Amygdala (tissue), 56 donors: ENCODE data around the gene GINS2.

Experiments
- DNase-seq, 56 donors: peaks; one replicate each; lab custom pipeline; 2025; lab: John Stamatoyannopoulos, UW

Gene GINS2

GRCh38 chr16:85716680-85717038 lies 27.9 kb upstream of the GINS2 start:
- DNase-seq: peak in 22 of 56 donors; percentile 8 to 59 (median 32)

DNA sequence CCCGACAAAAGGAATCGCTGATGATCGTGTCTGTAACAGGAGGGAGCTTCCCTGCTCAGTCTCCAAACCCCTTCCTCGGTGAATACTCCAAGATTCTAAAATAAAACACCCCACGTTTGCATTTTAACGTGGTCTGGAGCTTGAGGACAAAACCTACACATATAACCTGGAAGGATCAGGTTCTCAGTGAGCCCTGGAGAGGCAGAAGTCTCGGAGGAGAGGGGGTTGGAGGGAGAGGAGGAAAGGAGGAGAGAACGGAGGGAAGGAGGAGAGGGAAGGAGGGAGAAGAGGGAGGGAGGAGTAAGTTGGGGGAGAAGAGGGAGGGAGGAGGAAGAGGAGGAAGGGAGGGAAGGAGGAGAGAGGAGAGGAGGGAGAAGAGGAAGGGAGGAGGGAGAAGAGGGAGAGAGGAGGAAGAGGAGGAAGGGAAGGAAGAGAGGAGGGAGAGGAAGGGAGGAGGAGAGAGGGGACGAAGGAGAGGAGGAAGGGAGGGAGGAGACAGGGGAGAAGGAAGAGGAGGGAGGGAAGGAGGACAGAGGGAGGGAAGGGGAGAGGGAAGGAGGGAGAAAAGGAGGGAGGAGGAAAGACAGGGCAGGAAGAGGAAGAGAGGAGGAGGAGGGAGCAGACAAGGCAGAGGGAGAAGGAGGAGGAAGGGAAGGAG lies 27.4 kb upstream of the GINS2 start:
- DNase-seq: no peak

DNA sequence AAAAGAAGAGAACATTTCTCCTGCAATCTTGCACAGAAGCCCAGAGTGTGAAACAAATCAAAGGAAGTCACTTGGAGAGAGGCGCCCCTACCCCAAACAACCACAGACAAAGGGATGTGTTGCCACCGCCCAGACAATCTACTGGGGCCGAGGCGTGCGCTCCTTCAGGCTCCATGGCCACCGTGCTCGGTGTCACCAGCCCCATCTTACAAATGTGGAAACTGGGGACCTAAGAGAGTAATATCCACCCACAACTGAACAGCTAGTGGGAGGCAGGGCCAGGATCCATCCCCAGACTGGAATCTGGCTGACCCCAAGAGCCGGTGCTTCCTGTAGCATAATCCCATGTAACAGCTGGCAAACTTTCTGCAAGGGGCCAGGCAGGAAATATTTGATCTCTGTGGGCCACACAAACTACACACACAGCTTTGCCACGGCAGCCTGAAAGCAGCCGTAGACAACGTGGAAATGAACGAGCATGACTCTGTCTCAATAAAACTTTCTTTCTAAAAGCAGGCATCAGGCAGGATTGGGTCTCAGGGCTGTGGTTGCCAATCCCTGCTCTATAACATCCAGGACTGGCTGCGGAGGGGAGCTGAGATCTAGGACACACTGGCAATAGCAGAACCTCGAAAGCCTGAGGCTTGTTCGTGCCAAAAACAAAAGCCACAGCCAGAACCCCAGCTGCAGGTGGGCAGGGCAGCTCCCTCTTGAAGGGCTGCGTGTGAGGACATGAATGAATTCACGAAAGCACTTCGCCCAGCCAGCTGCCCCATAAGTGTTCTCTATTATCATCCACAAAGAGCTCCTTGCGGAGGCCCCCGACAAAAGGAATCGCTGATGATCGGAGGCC lies 26.6 kb upstream of the GINS2 start:
- DNase-seq: peak in 2 of 56 donors; percentile 2 to 11

DNA sequence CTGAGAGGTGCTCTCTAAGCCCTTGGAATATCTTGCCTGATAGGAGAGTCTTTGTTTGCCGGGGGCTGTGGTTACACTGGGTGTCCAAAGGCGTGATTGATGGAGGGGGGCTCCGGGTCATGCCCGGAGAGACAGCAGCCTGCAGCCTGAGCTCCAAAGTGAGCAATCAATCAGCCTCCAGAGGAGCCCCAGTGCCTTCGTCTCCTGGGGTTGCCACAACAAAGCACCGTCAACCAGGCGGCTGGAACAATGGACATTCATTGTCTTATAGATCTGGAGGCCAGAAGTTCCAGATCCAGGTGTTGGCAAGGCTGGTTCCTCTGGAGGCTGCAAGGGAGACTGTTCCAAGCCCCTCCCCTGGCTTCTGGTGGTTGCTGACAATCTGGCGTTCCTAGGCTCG lies 24.0 kb upstream of the GINS2 start:
- DNase-seq: no peak

GRCh38 chr16:85711982-85712587 lies 23.3 kb upstream of the GINS2 start:
- DNase-seq: no peak

DNA sequence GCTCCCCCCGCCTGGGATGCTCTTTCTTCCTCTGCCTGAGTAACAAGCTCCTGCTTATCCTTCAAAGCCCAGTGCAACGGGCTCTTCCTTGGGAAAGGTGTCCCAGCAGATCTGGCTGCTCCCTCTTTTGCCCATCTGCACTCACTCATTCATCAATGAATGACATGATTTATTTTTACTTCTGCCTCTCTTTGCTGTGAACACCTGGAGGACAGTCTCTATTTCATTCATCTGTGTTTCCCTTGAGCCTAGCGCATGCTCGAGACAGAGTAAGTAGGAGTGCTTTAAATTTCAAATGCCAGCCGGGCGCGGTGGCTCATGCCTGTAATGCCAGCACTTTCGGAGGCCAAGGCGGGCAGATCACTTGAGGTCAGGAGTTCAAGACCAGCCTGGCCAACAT lies 22.0 kb upstream of the GINS2 start:
- no peak for DNase-seq

DNA sequence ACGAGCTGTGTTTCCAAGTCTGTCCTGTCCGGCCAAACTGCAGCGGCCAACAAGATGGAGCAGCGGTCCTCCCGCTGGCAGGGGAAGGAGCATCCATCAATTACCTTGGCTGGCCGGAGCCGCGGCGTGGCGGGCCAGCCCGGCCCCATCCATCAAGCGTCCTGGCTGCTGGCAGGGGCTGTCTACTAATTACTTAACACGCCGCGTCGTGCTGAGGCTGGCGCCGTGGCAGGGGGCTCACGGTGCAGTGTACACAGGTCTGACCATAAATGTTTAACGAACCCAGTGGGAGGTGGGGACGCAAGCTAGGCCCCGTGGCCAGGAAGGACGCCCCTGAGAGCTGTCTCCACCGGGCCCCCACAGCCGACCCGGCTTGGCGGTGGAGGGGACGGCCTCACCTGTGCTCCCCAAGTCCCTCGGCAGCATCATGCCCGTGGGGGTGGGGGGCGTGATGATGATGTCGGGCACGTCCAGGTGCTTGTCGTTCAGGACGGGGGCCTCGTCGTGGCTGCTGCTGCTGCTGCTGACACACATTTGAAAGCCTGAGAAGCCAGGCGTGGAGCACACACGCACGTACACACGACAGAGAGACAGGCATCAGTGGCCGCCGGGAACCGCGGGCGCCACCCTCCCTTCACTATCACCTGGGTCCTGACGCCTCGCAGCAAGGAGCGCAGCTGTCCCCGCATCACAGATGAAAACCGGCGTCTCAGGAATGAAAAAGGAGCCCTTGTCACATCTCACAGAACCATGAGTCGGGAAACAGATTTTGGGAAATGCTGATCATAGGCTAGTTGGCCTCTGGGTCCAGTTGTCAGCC lies 21.2 kb upstream of the GINS2 start:
- no peak for DNase-seq

- no peak for DNase-seq
These were observed 19.6 kb upstream of the GINS2 start for GRCh38 chr16:85708338-85708737.

DNA sequence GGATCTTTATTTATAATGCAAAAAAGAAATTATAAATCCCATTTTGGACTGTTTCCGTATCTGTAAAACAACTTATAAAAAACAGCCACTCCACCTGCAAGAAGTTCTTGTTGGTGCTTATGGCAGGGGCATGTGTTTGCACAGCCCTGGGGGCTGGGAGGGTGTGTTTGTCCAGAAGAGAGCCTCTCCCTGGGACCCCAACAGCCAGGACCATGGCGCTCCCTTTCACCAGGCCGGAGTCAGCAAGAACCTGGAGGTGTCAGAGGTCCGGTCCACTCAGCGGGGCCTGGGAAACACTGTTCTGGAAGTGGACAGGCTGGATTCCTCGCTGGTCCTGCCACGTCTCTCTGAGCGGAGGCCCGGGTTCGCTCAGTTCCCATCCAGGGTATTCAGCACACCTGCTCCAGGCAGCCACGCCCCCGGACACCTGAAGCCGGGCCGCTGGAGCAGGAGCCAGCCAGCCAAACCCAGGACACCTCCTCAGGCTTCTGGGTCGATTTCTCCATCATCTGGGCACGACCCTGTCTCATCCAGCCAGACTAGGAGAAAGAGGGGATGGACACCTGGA lies 18.9 kb upstream of the GINS2 start:
- DNase-seq: no peak

- DNase-seq: no peak
These were observed 17.8 kb upstream of the GINS2 start for GRCh38 chr16:85706449-85707034.

GRCh38 chr16:85704900-85705846 lies 16.4 kb upstream of the GINS2 start:
- DNase-seq: no peak

DNA sequence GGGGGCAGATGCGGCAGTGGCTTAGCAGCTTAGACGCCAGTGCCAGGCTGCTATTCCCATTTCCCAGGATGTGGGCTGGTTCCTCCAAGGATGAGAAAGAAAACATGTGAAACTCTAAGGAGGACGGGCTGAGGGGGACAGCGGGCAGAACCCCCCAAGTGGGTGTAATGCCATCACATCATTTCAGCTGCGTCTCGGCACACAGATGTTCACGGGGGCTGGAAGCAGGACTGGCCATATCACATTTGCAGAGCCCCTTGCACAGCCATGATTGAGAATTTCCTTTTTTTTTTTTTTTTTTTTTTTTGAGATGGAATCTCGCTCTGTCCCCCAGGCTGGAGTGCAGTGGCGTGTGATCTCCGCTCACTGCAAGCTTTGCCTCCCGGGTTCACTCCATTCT lies 15.3 kb upstream of the GINS2 start:
- DNase-seq: no peak

DNA sequence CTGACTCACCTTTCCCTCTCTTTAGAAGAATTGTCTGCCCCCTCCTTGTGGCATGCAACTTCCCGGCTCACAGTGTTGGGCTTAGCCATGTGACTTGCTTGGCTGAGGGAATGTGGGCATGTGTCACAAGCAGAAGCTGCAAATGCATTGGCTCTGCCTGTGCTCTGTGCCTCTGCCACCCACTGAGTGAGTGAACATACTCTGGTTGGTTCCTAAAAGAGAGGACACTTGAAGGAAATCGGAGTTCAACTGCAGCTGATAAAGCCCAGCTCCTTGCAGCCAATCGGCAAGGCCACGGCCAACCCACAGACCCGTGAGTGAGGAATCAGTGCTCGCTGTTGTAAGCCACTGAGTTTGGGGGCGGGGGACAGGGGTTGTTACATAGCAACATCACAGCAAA lies 10.9 kb upstream of the GINS2 start:
- peak in 34 of 56 donors; percentile 10 to 72 (median 44) for DNase-seq

- DNase-seq: no peak
These were observed 10.3 kb upstream of the GINS2 start for GRCh38 chr16:85698935-85699558.

- DNase-seq: no peak
These were observed 9.7 kb upstream of the GINS2 start for GRCh38 chr16:85698459-85698891.

GRCh38 chr16:85697431-85697830 lies 8.7 kb upstream of the GINS2 start:
- DNase-seq: no peak

DNA sequence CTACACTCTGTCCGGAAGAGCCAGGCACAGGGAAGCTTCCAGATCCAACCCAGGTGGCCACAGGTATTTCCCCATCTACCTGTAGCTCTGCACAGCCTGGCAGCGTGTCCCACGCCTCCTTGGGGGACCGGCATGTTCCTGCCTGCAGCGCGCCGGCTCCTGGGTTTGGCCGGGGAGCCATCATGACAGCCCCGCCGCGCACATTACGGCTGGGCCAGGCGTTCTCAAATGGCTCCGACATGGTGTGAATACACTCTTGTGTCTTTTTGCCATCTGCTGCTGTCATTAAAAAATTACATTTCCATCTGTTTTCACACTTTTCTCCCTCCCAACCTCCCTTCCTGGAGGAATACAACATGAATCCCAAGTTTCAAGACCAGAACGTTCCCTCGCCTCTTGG lies 8.0 kb upstream of the GINS2 start:
- DNase-seq: peak in 2 of 56 donors; percentile 4 to 8
